Esophagus muscularis mucosa (tissue), 4 donors: ENCODE results near the gene AK5.

Experiments used
- EP300 ChIP-seq: sonication (generic); formaldehyde crosslinking; IDR thresholded peaks from one replicate; pipeline ENCODE4 v1.6.1; 2017; ENCODE audit warnings: antibody characterized with exemption
- POLR2A ChIP-seq: fragments of 450-650 bp; IDR thresholded peaks from one replicate; pipeline ENCODE4 v1.6.1; 2017; ENCODE audit warnings: antibody characterized with exemption, moderate library complexity, mild to moderate bottlenecking, low read depth
- POLR2AphosphoS5 ChIP-seq, 2 donors: sonication (generic); formaldehyde crosslinking; IDR thresholded peaks; one replicate each; pipeline ENCODE4 v1.6.1; 2017; ENCODE audit warnings: antibody characterized with exemption in 2 of 2
- TF ChIP-seq, protein P1 (sequence below), 3 experiments: fragments of 200-600 bp in 2 of 3; fragments of 450-650 bp in 1 of 3; sonication (generic) in 2 of 3; IDR thresholded peaks; one replicate each; pipeline ENCODE4 v1.5.1; 2017 to 2019; ENCODE audit warnings: antibody characterized with exemption in 3 of 3, mild to moderate bottlenecking in 2 of 3, moderate library complexity in 1 of 3

GRCh38 chr1:77562596-77563150 lies 280.9 kb downstream of the AK5 start:
- TF ChIP-seq, protein P1, sequence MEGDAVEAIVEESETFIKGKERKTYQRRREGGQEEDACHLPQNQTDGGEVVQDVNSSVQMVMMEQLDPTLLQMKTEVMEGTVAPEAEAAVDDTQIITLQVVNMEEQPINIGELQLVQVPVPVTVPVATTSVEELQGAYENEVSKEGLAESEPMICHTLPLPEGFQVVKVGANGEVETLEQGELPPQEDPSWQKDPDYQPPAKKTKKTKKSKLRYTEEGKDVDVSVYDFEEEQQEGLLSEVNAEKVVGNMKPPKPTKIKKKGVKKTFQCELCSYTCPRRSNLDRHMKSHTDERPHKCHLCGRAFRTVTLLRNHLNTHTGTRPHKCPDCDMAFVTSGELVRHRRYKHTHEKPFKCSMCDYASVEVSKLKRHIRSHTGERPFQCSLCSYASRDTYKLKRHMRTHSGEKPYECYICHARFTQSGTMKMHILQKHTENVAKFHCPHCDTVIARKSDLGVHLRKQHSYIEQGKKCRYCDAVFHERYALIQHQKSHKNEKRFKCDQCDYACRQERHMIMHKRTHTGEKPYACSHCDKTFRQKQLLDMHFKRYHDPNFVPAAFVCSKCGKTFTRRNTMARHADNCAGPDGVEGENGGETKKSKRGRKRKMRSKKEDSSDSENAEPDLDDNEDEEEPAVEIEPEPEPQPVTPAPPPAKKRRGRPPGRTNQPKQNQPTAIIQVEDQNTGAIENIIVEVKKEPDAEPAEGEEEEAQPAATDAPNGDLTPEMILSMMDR (IDR thresholded peaks at IDR 0.05), result no peak
- no peak for TF ChIP-seq POLR2AphosphoS5 (IDR thresholded peaks at IDR 0.05)
- TF ChIP-seq EP300, result no peak
- TF ChIP-seq POLR2A, result no peak
